ENCODE measurements around the gene PRDM16. TPM values are rescaled to one million over a fixed set of nuclear protein-coding genes. Genes with fewer than 3 reads are reported as not detected.

PRDM16 gene
- total and polyA plus RNA-seq, 2 of the 4 experiments (the other 2 are of a cell fraction), result 0.02 TPM; not detected in 1

DNA sequence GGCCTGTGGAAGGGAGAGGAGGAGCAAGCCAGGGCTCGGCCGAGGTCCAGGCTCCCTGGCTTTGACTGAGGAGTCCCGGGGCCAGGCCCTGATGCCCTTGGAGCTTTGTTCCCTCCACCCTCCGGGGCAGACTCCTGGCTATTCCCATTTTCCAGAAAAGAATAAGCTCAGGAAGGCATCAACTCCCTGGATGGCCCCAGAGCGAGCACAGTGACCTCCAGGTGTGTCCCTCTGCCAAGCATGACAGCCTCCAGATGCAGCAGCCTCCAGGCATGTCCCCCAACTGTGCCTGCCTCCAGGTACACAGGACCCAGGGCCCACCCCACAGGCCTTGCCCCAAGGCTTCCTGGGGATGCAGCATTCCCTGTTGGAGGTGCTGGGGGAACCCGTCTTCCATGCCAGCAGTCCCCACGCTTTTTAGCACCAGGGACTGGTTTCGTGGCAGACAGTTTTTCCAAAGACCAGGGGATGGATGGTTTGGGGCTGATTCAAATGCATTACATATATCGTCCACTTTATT lies 369.7 kb downstream of the PRDM16 start:
- Histone ChIP-seq H3K4me2 (ENCODE audit: low read depth, low read length) (no peak overlapping the region), H3K36me3 (ENCODE audit: control insufficient read depth, insufficient read depth, low read length) (no peaks in the 10 kb centered on the region), H2BK120ac (ENCODE audit: low read depth, low read length) (no peak overlapping the region), H3K4ac (ENCODE audit: low read depth, low read length) (no peak overlapping the region), H3K56ac (ENCODE audit: extremely low read depth, insufficient read depth, low read length) (no peak overlapping the region), H4K5ac (ENCODE audit: low read depth, low read length) (no peak overlapping the region), H2BK20ac (ENCODE audit: low read depth, low read length) (no peak overlapping the region), H3K79me1 (ENCODE audit: low read depth in 1 of 2, low read length in 2 of 2) (no peaks in the 10 kb centered on the region), H3K18ac (ENCODE audit: low read depth, low read length) (no peak overlapping the region), H2AK5ac (ENCODE audit: low read depth, low read length) (no peak overlapping the region), H3K4me1 (ENCODE audit: control insufficient read depth, insufficient read depth, low read length) (no peaks in the 10 kb centered on the region), H3K23ac (ENCODE audit: low read depth, low read length) (no peak overlapping the region), H2AK9ac (replicated peaks; ENCODE audit: low read depth, low read length, poor library complexity) (no peak overlapping the region), H4K8ac (ENCODE audit: low read depth in 2 of 2, low read length in 2 of 2) (no peak overlapping the region), H3K14ac (replicated peaks; ENCODE audit: low read depth, low read length) (no peak overlapping the region), H3K9ac (ENCODE audit: low read depth, low read length) (no peak overlapping the region), H2AFZ (replicated peaks; ENCODE audit: low read length, poor library complexity) (no peak overlapping the region), H2BK15ac (ENCODE audit: low read depth, low read length) (no peak overlapping the region), H4K91ac (ENCODE audit: insufficient read depth, low read depth, low read length) (no peak overlapping the region), H2BK5ac (ENCODE audit: low read depth, low read length, poor library complexity, severe bottlenecking) (no peak overlapping the region), H3K9me3 (ENCODE audit: control insufficient read depth, insufficient read depth, low read length) (0 out of 2 replicates have a peak, but pooled peaks cover 2% of the 10 kb centered on the region), H3K27ac (ENCODE audit: insufficient read depth, low read length) (no peak overlapping the region), H4K20me1 (ENCODE audit: insufficient read depth, low read length) (no peaks in the 10 kb centered on the region), H3K9me1 (ENCODE audit: insufficient read depth, low read length) (no peaks in the 10 kb centered on the region), H3K4me3 (ENCODE audit: insufficient read depth, low read depth, low read length) (no peak overlapping the region), H3K27me3 (ENCODE audit: control insufficient read depth, insufficient read depth, low read length) (peaks cover 28% of the 10 kb centered on the region)
- BruUV-seq (replicated peaks), result no TSS peak
- no CpG with 5 or more reads among the region's 9 CpGs for WGBS, 2 experiments (ENCODE audit: extremely low coverage in 2 of 2, insufficient read length in 1 of 2)
- intact Hi-C loops (cut with micrococcal nuclease) (no loop called here), in situ Hi-C loops (cut with MboI; ENCODE audit: low sequenced_read_pairs) (no loop called here), dilution Hi-C loops (cut with HindIII; ENCODE audit: low sequenced_read_pairs, unreplicated experiment) (no loop called here)
- TF ChIP-seq CHD1 (IDR thresholded peaks at IDR 0.05; ENCODE audit: low read depth, low read length), result no peak
- no peak for TF ChIP-seq POLR2A (IDR thresholded peaks at IDR 0.05; ENCODE audit: low read depth, low read length)
- TF ChIP-seq CEBPB (IDR thresholded peaks at IDR 0.05; ENCODE audit: low read depth, low read length), result no peak
- no peak for TF ChIP-seq NFE2L2 (IDR thresholded peaks at IDR 0.05; ENCODE audit: low read depth, low read length)
- TF ChIP-seq MXI1 (IDR thresholded peaks at IDR 0.05; ENCODE audit: borderline replicate concordance, low read depth, low read length), result no peak
- TF ChIP-seq, protein P1, sequence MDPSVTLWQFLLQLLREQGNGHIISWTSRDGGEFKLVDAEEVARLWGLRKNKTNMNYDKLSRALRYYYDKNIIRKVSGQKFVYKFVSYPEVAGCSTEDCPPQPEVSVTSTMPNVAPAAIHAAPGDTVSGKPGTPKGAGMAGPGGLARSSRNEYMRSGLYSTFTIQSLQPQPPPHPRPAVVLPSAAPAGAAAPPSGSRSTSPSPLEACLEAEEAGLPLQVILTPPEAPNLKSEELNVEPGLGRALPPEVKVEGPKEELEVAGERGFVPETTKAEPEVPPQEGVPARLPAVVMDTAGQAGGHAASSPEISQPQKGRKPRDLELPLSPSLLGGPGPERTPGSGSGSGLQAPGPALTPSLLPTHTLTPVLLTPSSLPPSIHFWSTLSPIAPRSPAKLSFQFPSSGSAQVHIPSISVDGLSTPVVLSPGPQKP (IDR thresholded peaks at IDR 0.05; ENCODE audit: borderline replicate concordance, low read depth, low read length), result no peak
- no peak for TF ChIP-seq FOS (IDR thresholded peaks at IDR 0.05; ENCODE audit: low read depth, low read length)
- no peak for TF ChIP-seq RAD21 (IDR thresholded peaks at IDR 0.05; ENCODE audit: low read length)
- no peak for TF ChIP-seq RCOR1 (IDR thresholded peaks at IDR 0.05; ENCODE audit: insufficient replicate concordance, low read length)
- no peak for TF ChIP-seq MAFK (IDR thresholded peaks at IDR 0.05; ENCODE audit: low read depth, low read length)
- TF ChIP-seq BHLHE40 (IDR thresholded peaks at IDR 0.05; ENCODE audit: low read depth, low read length), result no peak
- TF ChIP-seq, protein P2, sequence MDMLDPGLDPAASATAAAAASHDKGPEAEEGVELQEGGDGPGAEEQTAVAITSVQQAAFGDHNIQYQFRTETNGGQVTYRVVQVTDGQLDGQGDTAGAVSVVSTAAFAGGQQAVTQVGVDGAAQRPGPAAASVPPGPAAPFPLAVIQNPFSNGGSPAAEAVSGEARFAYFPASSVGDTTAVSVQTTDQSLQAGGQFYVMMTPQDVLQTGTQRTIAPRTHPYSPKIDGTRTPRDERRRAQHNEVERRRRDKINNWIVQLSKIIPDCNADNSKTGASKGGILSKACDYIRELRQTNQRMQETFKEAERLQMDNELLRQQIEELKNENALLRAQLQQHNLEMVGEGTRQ (IDR thresholded peaks at IDR 0.05; ENCODE audit: low read depth, low read length), result no peak
- no peak for TF ChIP-seq MAZ (IDR thresholded peaks at IDR 0.05; ENCODE audit: borderline replicate concordance, low read depth, low read length)
- TF ChIP-seq, protein P3, sequence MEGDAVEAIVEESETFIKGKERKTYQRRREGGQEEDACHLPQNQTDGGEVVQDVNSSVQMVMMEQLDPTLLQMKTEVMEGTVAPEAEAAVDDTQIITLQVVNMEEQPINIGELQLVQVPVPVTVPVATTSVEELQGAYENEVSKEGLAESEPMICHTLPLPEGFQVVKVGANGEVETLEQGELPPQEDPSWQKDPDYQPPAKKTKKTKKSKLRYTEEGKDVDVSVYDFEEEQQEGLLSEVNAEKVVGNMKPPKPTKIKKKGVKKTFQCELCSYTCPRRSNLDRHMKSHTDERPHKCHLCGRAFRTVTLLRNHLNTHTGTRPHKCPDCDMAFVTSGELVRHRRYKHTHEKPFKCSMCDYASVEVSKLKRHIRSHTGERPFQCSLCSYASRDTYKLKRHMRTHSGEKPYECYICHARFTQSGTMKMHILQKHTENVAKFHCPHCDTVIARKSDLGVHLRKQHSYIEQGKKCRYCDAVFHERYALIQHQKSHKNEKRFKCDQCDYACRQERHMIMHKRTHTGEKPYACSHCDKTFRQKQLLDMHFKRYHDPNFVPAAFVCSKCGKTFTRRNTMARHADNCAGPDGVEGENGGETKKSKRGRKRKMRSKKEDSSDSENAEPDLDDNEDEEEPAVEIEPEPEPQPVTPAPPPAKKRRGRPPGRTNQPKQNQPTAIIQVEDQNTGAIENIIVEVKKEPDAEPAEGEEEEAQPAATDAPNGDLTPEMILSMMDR (conservative IDR thresholded peaks at IDR 0.05; ENCODE audit: low read depth, low read length), result no peak
- no peak for TF ChIP-seq RFX5 (IDR thresholded peaks at IDR 0.05; ENCODE audit: low read depth, low read length)
- no peak for TF ChIP-seq SMC3 (IDR thresholded peaks at IDR 0.05; ENCODE audit: low read depth, low read length)
- ChIA-PET POLR2A (ENCODE audit: unreplicated experiment) (no interaction called here), CTCF (no interaction called here)
- DNase-seq, result no peak
- ATAC-seq (ENCODE audit: low read depth), result no peak
